Fibroblast of lung (primary cell): ENCODE data around the gene EXOC6B.

Experiments
- CTCF ChIP-seq, 2 donors: IDR thresholded peaks in 1 of 2; conservative IDR thresholded peaks in 1 of 2; 1 replicate in 1 of 2; 2 replicates in 1 of 2; pipeline ENCODE4 v1.5.1; 2011 to 2012; ENCODE audit warnings: low read length in 2 of 2, control low read depth in 1 of 2, inconsistent platforms in 1 of 2, low read depth in 1 of 2, mild to moderate bottlenecking in 1 of 2
- EZH2 ChIP-seq: IDR thresholded peaks from 2 replicates; pipeline ENCODE4 v1.5.1; 2012; ENCODE audit warnings: low read length, control low read depth, mild to moderate bottlenecking; ENCODE audit errors: missing control alignments

DNA sequence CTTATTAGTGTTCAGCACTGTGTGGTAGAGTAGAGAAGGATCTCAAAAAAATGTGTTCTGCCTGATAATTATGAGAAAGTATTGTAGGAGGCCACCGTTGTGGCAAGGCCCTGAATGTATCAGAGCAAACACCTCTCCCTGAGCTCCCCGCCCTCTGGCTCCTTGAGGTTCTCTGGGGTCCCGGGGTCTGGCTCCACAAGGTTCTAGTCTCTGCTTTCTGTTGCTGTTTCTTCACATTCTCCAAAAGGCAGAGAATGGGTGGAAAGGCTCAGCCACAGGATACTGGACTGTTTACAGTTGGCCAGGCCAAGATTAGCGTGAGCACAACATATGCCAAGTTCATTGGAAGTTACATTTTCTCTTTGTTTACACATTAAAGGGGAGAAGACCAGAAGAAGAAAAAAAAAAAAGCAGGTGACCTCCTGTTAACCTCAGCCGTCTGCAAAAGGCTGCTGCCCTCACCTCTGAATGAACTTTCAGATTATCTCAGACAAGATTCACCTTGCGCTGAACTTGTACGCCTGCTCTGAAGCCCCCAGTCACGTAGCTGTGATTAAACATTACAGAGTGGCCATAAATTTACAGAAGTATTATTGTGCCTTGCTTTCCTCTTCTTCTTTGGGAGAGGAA, 621.6 kb downstream of the EXOC6B start:
- TF ChIP-seq CTCF (conservative IDR thresholded peaks at IDR 0.05 in 1 of 2, IDR thresholded peaks at IDR 0.05 in 1 of 2; ENCODE audit: low read depth in 1 of 2, low read length in 2 of 2) = no peak
- no peak for TF ChIP-seq EZH2
